C4-2B (cell line): ENCODE results near the gene ZNF618.

Experiments
- ZFX ChIP-seq: fragments of 450-650 bp; IDR thresholded peaks from 2 replicates; pipeline ENCODE4 v1.6.1; 2017
- TF ChIP-seq, protein P1 (sequence below): fragments of 450-650 bp; conservative IDR thresholded peaks from 2 replicates; pipeline ENCODE4 v1.5.1; 2017; ENCODE audit warnings: mild to moderate bottlenecking

DNA sequence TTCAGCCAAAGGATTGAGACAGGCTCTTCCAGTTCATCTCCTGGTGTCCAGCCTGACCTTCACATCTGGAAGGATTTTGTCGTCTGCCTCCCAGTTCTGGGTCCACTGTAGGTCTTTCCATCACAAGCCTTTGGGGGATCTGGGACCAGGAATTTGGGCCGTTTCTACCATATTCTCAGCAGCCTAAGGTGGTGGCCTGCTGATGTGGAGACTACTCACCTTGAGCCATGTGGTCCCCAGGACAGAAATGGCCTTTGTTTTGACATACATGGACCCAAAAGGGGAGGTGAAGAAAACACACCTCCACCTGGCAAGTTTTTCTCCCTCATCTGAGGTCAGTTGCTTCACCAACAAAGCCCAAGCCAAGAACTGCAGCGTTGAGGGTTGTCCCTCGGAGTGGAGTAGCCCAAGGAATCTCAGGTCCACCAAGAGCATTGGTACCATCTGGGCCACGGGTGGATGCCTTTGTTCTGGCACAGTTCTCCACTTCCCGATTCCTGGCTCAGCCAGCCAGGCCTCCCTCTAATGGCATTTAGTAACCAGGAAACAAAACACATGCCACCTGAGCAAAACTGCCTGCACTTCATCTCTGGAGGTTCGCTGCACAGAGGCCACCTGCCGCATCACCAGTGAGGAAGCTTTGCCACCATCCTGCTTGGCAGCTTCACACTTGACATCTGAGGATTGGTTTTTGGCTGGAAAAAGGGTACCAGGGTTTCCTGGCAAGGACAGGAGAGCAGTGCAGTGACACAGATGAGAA, 177.3 kb downstream of the ZNF618 start:
- TF ChIP-seq, protein P1, sequence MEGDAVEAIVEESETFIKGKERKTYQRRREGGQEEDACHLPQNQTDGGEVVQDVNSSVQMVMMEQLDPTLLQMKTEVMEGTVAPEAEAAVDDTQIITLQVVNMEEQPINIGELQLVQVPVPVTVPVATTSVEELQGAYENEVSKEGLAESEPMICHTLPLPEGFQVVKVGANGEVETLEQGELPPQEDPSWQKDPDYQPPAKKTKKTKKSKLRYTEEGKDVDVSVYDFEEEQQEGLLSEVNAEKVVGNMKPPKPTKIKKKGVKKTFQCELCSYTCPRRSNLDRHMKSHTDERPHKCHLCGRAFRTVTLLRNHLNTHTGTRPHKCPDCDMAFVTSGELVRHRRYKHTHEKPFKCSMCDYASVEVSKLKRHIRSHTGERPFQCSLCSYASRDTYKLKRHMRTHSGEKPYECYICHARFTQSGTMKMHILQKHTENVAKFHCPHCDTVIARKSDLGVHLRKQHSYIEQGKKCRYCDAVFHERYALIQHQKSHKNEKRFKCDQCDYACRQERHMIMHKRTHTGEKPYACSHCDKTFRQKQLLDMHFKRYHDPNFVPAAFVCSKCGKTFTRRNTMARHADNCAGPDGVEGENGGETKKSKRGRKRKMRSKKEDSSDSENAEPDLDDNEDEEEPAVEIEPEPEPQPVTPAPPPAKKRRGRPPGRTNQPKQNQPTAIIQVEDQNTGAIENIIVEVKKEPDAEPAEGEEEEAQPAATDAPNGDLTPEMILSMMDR, result no peak
- TF ChIP-seq ZFX, result no peak
